LHCN-M2 (cell line): Measurements from ENCODE around the gene SLC35A1. TPM values are rescaled to one million over a fixed set of nuclear protein-coding genes. Genes with fewer than 3 reads are reported as not detected.
A peak's percentile ranks its signal among the peaks of the same experiment; 100 is the strongest.
"Not testable (repeated sequence)": the region's sequence is repeated elsewhere in the genome, so short reads cannot be mapped to it uniquely, and the experiment has no call there.

ENCODE experiments used
- DNase-seq: peaks from one replicate; pipeline ENCODE4 v3.0.0-alpha.2; 2012; ENCODE audit warnings: low read depth
- polyA plus RNA-seq: library from polyadenylated mRNA; unstranded; fragments of >200 nt; gene quantifications from one replicate; pipeline ENCODE4 v1.2.1, GENCODE V29; 2012; ENCODE audit warnings: missing spikeins
- total RNA-seq: library from RNA; depleted of rRNA; stranded (reverse); fragments of >200 nt; gene quantifications from 2 replicates; pipeline ENCODE4 v1.2.3, GENCODE V29; 2014; rRNA removed

The SLC35A1 gene, protein sequence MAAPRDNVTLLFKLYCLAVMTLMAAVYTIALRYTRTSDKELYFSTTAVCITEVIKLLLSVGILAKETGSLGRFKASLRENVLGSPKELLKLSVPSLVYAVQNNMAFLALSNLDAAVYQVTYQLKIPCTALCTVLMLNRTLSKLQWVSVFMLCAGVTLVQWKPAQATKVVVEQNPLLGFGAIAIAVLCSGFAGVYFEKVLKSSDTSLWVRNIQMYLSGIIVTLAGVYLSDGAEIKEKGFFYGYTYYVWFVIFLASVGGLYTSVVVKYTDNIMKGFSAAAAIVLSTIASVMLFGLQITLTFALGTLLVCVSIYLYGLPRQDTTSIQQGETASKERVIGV
- total RNA-seq: 12.3 and 13.3 TPM in 2 replicates
- 5.4 TPM for polyA plus RNA-seq

DNA sequence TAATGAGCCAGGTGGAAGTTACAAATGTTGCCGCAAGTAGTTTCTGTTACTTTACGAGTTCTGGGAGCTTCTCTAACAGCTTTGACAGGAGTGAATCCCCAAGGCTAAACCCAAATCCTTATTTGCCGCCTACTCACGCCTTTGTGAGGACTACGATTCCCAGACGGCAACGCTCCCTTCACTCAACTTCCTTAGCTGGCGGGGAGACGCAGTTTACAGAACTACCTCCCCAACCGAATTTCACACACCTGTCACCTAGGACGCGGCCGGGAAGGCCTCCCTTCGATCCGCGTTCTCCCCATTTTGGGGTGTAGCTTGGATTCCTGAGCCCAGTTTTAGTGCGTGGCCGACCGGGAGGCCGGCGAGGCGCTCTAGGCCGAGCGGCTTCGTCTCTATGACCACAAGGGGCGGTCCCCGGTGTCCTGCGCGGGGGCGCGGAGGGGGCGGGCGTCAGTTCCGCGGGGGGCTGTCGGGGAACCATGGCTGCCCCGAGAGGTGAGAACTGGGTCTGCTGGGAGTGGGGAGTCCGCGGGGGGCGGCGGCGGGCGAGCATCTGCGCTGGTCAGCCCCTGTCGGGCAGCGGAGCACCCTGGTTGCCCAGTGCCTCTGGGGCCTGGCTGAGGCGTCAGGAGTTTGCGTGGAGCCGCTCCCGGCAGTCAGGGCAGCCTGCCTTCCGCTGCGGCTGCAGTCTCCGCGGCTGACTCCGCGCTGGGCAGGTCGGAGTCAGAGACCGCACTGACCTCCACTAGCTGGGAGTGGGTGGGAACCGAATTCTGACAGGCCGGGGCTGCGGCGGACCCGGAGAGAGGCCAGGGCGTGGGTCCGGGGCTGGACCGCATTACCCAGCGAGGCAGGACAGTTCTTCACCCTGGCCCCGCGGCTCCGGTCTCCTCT, at the start of gene SLC35A1:
Gene SLC35A1 (plus strand): TSS at position 450 of the 894 bp plus-strand sequence. CDS start 30 bp downstream, at position 480.
- peak; percentile 77 for DNase-seq

DNA sequence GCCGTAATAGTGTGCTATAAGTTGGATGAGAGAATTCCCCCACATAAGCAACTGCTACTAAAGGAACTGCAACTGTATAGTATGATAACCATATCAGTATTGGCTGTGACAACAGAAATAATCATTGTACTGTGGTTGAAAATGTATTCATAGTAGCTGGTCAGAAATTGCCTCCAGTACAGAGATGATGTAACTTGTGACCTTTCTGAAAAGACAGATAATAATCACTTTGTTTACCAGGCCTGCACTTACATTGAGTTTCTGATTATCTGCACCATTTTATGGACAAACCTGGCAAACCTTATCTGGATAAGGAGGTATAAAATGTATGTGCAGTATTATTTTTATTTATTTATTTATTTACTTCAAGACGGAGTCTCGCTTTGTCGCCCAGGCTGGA, 46.0 kb upstream of the SLC35A1 start:
- DNase-seq: no peak

DNA sequence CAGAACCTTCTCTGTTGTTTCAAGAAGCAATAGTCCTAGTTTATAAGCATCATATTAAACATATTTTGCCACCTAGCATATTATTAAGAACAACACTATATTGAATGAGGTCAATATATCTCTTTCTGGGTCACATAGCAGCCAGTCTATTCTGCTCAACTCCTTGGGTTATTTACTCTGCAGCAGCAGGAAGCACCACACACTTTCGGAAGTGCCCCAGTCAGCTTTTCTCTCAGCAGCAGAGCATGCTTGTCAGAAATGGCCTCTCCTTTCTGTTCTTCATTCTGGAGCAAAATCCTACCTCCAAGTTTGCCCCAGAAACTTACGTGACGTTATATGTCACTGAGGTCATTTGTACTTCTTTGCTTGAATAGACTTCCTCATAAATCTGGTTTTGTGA, 42.3 kb upstream of the SLC35A1 start:
- DNase-seq: no peak

DNA sequence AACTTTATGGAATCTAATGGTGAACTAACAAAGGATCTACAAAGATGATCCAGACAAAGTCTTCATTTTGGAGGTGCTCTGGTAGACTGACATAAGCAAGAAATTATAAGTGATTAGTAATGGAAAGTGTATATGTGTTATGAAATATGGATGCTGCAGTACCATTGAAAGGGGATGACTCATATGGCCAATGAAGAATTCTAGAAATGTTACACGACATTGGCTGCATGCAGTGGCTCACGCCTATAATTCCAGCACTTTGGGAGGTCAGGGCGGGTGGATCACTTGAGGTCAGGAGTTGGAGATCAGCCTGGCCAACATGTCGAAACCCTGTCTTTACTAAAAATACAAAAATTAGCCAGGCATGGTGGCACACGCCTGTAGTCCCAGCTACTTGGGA, 41.5 kb upstream of the SLC35A1 start:
- DNase-seq: peak; percentile 45

DNA sequence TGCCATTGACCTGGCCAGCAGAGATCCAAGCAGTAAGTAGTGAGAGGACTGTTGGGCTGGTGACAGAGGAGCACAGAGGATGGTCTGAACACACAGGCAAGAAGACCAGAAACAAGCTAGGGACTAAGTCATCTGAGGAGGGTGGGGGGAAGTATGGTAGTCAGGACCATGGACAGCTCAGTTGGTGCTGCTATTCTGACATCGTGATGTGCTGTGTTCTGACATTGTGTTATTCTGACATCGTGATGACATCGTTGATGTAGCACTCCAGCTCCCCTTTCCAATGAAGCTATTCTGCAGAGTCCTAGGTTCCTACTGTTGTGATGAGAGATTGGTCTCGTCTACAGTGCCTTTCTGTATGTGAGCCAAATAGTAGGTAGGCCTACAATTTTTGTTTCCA, 36.3 kb upstream of the SLC35A1 start:
- peak; percentile 65 for DNase-seq

DNA sequence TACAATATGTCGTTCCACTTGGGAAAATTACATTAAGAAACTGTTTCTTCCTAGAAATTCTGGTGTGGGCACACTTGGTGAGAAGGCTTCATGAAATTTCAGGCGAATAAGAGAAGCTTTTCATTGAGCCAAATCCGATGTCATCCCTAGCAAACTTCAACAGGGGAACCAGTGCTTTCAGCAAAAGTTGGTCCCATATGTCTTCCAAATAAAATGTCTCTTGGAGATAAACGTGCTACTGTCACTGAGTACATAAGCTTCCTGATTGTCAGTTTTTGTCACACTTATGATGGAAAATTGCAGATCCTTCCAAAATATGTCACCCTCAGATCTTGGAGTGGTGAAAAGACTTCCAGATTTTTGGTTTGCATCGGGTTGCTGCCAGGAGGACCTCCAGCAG, 31.1 kb upstream of the SLC35A1 start:
- DNase-seq: no peak

DNA sequence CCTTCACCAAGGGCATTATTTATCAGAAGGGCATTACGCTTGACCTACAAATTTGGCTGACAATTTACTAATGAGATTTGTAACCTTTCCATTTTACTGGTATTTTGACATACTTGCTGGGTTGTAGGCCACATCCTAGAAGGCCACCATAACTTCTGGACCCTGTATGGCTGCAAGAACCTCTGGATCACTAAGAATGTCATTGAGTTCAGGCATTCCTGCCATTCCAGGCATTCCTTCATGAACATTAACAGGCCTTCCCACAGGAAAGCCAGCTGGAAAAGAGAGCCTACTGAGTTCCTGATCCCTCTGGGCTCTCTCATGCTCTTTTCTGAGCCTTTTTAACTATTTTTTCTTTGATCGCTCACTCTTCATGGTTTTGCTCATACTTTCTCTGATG, 28.4 kb upstream of the SLC35A1 start:
- no peak for DNase-seq

DNA sequence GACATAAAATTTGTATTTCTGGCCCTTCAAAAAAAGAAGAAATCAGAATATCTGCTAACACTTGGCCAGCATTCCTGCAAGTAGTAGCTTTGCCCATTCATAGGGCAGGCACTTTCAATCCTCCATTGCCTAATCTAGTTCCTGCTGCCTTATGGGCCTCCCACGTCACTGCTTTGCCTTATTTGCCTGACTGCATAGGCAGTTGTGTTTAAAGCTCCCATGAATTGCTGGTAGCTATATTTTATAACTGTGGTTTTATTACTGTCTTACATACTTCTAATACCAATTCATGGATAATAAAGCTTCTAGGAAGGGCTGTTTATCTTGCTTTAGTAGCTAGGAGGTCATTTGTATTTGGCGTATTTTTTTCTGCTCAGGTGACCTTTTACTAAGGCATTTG, 7.7 kb upstream of the SLC35A1 start:
- no peak for DNase-seq

DNA sequence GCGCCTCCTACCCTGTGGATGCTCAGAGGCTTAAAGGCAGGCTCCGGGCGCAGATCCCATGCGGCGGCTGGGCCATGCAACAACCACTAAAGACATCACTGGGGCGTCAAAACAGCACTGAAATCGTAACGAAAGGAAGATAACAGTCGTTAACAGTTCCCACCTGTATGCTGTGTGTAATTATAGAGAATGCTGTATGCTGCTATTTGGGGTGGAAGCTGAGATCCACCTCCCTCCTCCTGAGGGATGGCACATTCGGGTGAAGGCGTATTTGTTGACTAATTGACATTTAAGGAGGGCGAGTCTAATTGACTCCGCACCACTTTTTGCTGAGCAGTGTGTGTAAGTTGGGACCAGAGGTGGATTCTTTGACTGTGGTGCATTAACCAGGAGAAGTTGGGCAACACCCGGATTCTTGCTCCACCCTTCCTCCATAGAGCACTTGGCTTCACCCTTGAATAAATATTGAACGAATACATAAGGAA, 687 bp downstream of the SLC35A1 start:
- DNase-seq: peak; percentile 48

DNA sequence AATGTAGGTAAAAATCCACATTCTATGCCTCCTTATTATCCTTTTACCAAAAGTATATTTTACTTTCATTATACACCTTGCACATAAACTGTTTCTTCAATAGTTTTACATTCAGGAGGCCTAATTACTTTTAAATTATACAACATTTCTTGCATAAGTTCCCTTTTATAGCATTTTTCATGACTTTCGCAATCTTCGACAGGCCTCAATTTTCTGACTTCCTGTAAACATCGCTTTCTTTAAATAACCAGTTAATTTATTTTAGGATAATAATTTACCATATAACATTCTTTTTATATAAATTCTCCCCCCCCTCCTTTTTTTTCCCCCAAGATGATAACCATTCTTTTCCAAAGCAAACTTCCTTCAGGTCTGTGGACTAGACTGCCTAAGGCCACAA, 9.2 kb downstream of the SLC35A1 start:
- DNase-seq: no peak

DNA sequence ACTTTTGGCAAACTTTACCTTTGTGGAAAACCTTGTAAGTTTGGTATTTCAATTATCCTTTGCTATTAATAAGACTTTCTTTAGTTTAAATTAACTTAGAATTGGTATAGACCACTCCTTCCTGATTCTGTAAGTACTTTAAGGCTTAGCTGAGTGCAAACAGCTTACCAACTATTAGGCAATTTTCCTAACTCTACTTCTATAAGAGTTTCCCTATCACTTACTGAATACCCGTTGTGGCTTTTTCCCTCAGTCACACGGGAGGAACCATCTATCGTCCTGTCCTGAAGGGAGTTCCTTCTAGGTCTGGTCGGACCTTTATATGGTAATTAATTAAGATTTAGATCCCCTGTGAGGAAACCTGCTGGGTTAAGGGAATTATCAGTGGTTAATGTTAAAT, 9.6 kb downstream of the SLC35A1 start:
- no peak for DNase-seq

DNA sequence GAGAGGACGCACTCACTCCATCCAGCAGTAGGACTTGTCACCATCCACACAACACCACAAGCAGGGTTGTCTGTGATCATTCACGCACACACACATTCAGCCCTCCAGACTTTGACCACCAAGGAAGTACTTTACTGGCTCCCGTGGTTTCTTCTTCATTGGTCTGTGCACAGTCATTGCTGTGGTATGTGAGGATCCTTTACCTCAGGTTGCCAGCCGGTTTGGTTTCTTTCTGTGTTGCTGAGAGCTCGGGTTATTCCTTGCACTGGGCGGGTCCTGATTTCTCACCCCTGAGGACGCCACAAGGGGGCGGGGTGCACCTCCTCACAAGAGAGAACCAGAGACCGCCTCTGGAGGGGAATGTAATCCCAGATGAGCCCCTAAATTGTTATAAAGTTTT, 11.2 kb downstream of the SLC35A1 start:
- DNase-seq: peak; percentile 74

DNA sequence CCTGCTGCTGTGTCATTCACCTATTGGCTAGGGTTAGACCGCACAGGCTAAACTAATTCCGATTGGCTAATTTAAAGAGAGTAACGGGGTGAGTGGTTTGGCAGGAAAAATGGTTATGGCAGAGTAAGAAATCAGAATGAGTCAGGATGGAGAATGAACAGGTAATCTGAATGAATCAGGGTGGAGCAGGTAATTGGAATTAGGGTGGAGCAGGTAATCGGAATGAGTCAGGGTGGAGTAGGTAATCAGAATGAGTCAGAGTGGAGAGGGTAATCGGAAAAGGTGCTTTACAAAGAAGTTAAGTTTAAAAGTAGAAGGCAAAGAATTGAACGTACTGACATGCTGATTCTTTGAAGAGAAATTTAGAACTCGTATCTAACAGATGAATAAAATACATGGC, 11.7 kb downstream of the SLC35A1 start:
- no peak for DNase-seq

DNA sequence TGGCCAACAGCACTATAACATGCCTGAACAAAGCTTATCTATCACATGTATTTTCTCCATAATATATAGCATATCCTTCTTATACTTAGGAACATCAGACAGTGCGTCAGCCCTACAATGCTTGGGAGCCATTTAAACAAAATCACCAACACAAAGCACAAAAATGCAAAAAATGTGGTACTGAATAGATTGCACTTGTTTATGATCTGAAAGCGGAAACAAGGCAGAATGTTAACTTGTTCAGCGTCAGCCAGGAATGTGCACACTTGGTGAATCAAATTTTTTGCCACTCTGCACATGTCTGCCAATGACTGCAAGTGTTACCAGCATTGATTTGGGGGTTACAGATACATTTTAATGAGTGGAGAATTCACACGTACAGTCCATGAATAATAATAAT, 14.8 kb downstream of the SLC35A1 start:
- no peak for DNase-seq

DNA sequence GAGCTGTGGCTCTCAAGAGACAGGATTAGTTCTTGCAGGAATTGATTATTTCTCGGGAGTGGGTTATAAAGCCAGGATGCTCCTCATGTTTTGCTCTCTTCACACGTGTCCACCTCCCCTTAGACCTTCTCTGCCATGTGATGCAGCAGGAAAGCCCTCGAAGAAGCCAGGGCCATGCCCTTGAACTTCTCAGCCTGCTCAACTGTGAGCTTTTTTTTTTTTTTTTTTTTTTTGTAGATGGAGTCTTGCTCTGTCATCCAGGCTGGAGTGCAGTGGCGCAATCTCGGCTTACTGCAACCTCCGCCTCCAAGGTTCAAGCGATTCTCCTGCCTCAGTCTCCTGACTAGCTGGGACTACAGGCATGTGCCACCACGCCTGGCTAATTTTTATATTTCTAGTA, 16.6 kb downstream of the SLC35A1 start:
- not testable (repeated sequence) for DNase-seq

DNA sequence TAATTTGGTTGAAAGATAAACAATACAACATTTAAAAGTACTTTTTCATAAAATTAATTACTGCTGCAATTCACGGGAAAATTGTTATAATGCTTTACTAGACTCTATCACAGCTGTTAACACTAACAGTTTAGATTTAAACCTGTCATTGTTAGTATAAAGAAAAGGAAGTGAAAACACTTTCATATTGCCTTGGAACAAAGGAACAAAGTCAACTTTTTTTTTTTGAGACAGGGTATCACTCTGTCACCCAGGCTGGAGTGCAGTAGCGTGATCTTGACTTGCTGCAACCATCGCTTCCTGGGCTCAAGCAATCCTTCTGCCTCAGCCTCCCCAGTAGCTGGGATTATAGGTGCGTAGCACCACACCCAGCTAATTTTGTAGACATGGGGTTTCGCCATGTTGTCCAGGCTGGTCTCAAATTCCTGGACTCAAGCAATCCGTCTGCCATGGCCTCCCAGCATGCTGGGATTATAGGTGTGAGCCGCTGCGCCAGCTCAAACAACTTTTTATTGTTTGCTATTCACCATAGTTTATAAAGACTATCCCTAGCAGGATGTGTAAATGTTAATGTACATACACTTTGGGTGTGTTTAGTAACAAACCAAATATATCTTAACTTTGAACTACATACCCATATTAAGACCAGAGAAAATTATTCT, 22.1 kb downstream of the SLC35A1 start:
- no peak for DNase-seq

DNA sequence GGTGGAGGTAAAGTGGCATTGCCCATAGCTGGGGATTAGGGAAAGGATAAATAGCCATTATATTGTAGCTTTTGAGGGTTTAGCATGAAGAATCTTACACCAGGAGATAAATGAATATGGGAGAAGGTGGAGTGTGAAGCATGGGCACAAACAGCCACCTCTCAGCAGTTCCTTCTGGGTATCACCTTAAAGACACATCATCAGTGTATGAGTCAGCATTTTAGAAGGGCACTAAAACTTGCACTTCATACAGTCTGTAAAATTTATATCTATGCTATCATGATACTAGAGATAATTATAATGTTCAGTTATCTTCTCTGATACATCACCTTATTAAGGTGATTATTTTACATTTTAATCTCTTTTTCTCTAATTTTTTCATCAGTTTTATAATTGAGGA, 25.3 kb downstream of the SLC35A1 start:
- DNase-seq: no peak

DNA sequence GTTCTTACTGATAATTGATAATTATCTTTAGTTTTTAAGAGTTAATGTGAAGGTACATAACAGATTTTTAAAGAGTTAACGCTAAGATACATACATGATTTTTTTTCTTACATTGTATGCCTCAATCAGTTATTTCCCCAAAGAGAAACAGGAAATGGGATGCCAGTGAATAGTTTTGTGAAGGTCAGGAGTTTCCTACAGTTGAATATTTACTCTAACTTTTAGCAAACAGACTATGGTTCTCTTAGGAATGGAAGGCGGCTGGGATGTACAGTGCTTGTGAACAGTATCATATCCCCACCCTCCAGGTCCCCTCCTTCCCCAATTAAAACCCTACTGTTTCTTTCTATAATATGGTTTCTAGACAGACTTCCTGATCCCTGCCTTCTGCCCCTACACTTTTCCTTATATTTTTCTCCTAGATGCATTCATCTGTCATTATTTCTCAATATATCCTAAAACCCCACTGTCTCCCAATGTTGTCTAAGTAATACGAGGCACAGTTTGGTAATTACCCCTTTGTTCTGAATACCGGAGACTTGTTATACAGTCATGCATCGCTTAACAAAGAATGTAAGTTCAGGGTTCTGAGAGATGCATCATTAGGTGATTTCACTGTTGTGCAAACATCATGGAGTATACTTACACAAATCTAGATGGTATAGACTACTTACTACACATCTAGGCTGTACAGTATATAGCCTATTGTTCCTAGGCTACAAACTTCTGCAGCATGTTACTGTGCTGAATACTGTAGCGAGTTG, 29.2 kb downstream of the SLC35A1 start:
- no peak for DNase-seq

DNA sequence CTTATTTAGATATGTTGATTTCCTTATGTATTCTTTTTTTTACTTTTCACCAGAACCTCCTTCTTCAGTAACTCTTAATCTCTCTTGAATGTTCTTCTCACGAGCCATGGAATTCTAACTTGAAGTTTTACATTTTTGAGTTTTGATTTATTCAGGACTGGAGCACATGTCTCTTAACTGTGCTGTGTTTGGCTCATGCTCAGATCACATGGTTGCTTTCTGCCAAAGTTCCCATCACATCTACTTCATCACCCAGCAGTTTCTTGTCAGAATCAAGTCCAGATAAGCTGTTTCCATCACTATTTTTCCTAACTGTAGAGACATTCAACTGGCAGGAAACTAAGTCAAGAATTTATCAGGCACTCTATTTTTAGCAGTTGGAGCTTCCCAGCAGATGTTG, 31.7 kb downstream of the SLC35A1 start:
- no peak for DNase-seq

DNA sequence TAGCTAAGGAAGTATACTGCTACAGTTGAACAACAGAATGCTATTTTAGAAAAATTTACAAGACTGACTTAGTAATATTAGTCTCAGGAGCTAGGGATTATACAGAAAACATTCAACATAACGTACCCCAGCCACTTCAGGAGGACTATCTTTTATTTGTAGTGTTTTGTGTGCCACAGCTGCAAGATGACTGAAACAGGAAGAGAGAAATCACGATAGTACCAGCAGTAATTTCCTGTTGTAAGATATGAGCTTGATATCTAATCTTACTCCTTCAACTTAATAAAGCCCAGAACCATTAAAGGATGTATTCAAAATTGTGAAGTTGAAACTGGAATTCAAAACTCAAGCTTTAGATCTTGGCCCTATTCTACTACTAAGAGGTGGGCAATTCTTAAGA, 42.1 kb downstream of the SLC35A1 start:
- no peak for DNase-seq

DNA sequence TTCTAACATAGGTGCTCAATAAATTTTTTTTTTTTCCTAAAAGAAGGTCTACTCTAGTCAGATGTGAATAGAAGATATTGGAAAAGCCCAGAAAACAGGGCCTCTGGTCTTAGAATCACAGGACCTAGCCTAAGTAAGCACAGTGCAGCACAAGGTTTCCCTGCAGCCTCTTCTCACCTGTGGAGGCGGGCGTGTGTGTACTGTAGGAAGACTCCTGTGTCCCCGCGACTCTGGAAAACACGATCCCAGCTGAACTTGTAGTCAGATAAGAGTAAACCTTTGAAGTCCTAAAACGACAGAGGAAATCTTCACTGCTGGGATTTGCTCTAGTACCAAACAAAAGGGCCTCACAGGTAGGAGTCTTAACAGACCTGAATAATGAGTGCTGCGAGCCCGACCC, 45.7 kb downstream of the SLC35A1 start:
- DNase-seq: no peak
